GM23338 (cell line): ENCODE results near the gene PNPLA1. TPM values are rescaled to one million over a fixed set of nuclear protein-coding genes. Genes with fewer than 3 reads are reported as not detected.

Experiments
- ATAC-seq: fragments of 200-7000 bp; cut with Tn5 transposase; 3 replicates; pipeline ENCODE4 v1.9.1; 2020
- DNase-seq: peaks from one replicate; pipeline ENCODE4 v3.0.0-alpha.2; 2015; ENCODE audit warnings: low spot score
- H2AFZ ChIP-seq: fragments of 200-600 bp; sonication (generic); 2 replicates; pipeline ENCODE4 v1.8.0; 2016; ENCODE audit warnings: antibody characterized with exemption, mild to moderate bottlenecking, moderate library complexity
- H3F3A ChIP-seq: fragments of 200-600 bp; sonication (generic); replicated peaks from 2 replicates; pipeline ENCODE4 v1.8.0; 2017; ENCODE audit warnings: antibody characterized with exemption, mixed run types, low read depth
- H3K27ac ChIP-seq: fragments of 200-600 bp; sonication (generic); 2 replicates; pipeline ENCODE4 v1.6.1; 2016; ENCODE audit warnings: low read depth
- H3K27me3 ChIP-seq: fragments of 200-600 bp; sonication (generic); 2 replicates; pipeline ENCODE4 v1.8.0; 2016; ENCODE audit warnings: mild to moderate bottlenecking, mixed run types, moderate library complexity; ENCODE audit not compliant: insufficient read depth
- H3K36me3 ChIP-seq: fragments of 200-600 bp; sonication (generic); 2 replicates; pipeline ENCODE4 v1.8.0; 2016; ENCODE audit warnings: mild to moderate bottlenecking; ENCODE audit not compliant: insufficient read depth
- H3K4me1 ChIP-seq: fragments of 200-600 bp; sonication (generic); 2 replicates; pipeline ENCODE4 v1.8.0; 2016; ENCODE audit warnings: mild to moderate bottlenecking, moderate library complexity; ENCODE audit not compliant: insufficient read depth
- H3K4me2 ChIP-seq: fragments of 200-600 bp; sonication (generic); 2 replicates; pipeline ENCODE4 v1.7.1; 2017; ENCODE audit warnings: mixed run types
- H3K4me3 ChIP-seq: fragments of 200-600 bp; sonication (generic); 2 replicates; pipeline ENCODE4 v1.6.1; 2016; ENCODE audit warnings: mixed run types
- H3K79me2 ChIP-seq: fragments of 200-600 bp; sonication (generic); replicated peaks from 2 replicates; pipeline ENCODE4 v1.8.0; 2017; ENCODE audit warnings: mild to moderate bottlenecking; ENCODE audit not compliant: insufficient read depth
- H3K9me2 ChIP-seq: fragments of 200-600 bp; sonication (generic); 2 replicates; pipeline ENCODE4 v1.8.0; 2017; ENCODE audit not compliant: insufficient read depth
- H4K20me1 ChIP-seq: fragments of 200-600 bp; sonication (generic); replicated peaks from 2 replicates; pipeline ENCODE4 v1.8.0; 2017; ENCODE audit warnings: mild to moderate bottlenecking; ENCODE audit not compliant: insufficient read depth
- H3K27ac Mint-ChIP-seq: 2 replicates; pipeline ENCODE4 v1.8.0; 2020; ENCODE audit warnings: inconsistent platforms, mild to moderate bottlenecking, moderate library complexity, mixed read lengths
- H3K27me3 Mint-ChIP-seq: 3 replicates; pipeline ENCODE4 v1.8.0; 2022; ENCODE audit warnings: low read depth, mild to moderate bottlenecking, moderate library complexity, mixed read lengths, inconsistent platforms; ENCODE audit not compliant: insufficient read depth, poor library complexity
- H3K36me3 Mint-ChIP-seq: 3 replicates; pipeline ENCODE4 v1.8.0; 2021; ENCODE audit warnings: low read depth, mild to moderate bottlenecking, inconsistent platforms, moderate library complexity, mixed read lengths
- H3K4me1 Mint-ChIP-seq: 3 replicates; pipeline ENCODE4 v1.8.0; 2020; ENCODE audit warnings: mild to moderate bottlenecking, inconsistent platforms, mixed read lengths
- H3K4me3 Mint-ChIP-seq: 3 replicates; pipeline ENCODE4 v1.8.0; 2021; ENCODE audit warnings: moderate library complexity, mild to moderate bottlenecking, inconsistent platforms, mixed read lengths
- H3K9me3 Mint-ChIP-seq: 3 replicates; pipeline ENCODE4 v1.8.0; 2020; ENCODE audit warnings: moderate library complexity, mild to moderate bottlenecking, inconsistent platforms, mixed read lengths
- CREB1 ChIP-seq: fragments of 250-450 bp; sonication (Bioruptor Pico); IDR thresholded peaks from 2 replicates; pipeline ENCODE4 v1.5.0; 2020; ENCODE audit warnings: low read depth, mild to moderate bottlenecking, moderate library complexity
- EZH2 ChIP-seq: fragments of 200-600 bp; sonication (generic); IDR thresholded peaks from one replicate; pipeline ENCODE4 v1.8.0; 2017; ENCODE audit warnings: antibody characterized with exemption, mild to moderate bottlenecking, low read depth; ENCODE audit not compliant: unreplicated experiment
- JUNB ChIP-seq: IDR thresholded peaks from one replicate; pipeline ENCODE4 v1.6.1; 2016; ENCODE audit warnings: antibody characterized with exemption; ENCODE audit not compliant: unreplicated experiment
- NANOG ChIP-seq: IDR thresholded peaks from 2 replicates; pipeline ENCODE4 v1.6.1; 2016; ENCODE audit warnings: antibody characterized with exemption, borderline replicate concordance
- POLR2AphosphoS5 ChIP-seq: IDR thresholded peaks from 2 replicates; pipeline ENCODE4 v1.6.1; 2016; ENCODE audit warnings: antibody characterized with exemption, low read depth
- REST ChIP-seq: IDR thresholded peaks from one replicate; pipeline ENCODE4 v1.6.1; 2018; ENCODE audit warnings: antibody characterized with exemption; ENCODE audit not compliant: unreplicated experiment
- STAT1 ChIP-seq: IDR thresholded peaks from one replicate; pipeline ENCODE4 v1.6.1; 2016; ENCODE audit warnings: antibody characterized with exemption; ENCODE audit not compliant: unreplicated experiment
- ZNF331 ChIP-seq: fragments of 250-450 bp; sonication (Bioruptor Pico); IDR thresholded peaks from 2 replicates; pipeline ENCODE4 v1.5.0; 2020; ENCODE audit warnings: low read depth, mild to moderate bottlenecking, moderate library complexity
- polyA plus RNA-seq: library from polyadenylated mRNA; unstranded; fragments of >200 nt; fragmentation: Nextera tagmentation; extraction: Ambion mirVana; gene quantifications from 2 replicates; pipeline ENCODE4 v1.2.1, GENCODE V29; 2016
- total RNA-seq: library from RNA; depleted of rRNA; stranded (reverse); fragments of >200 nt; shearing (Covaris generic); gene quantifications from 2 replicates; pipeline ENCODE4 v1.2.3, GENCODE V29; 2014
- TF ChIP-seq, protein P1 (sequence below), 2 experiments: fragments of 200-600 bp in 1 of 2; sonication (generic) in 1 of 2; conservative IDR thresholded peaks; 2 replicates each; pipeline versions ENCODE4 v1.5.1 to v1.6.1; 2016 to 2017; ENCODE audit warnings: antibody characterized with exemption in 2 of 2, low read depth in 2 of 2, mild to moderate bottlenecking in 2 of 2, moderate library complexity in 1 of 2

Gene PNPLA1
- total and polyA plus RNA-seq, 2 experiments from 2014 or later, result not detected

- TF ChIP-seq ZNF331 (CRISPR knock-in tag), result no peak
- no peak for TF ChIP-seq EZH2
These were observed at the start of gene PNPLA1 (continued) for GRCh38 chr6:36269834-36270705.

DNA sequence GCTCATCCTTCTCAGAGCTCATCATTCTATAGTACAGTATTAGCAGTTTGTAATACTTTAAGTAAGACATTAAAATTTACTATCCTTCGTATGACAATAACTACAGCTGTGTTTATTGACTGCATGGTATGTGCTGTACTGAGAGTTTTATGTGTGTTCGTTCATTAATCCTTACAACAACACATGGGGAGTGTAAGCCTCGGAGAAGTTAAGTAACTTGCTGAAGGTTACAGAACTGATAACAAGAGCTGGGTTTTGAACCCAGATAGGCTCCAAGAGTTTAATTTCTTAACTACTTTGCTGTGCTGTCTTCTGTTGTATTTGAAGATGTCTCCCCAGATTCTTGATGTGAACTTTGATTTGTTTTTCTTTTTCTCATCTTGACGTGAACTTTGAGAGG is 49.6 kb upstream of the PNPLA1 start:
- no peaks in the 10 kb centered on the region for H3K9me3 Mint-ChIP-seq
- H3K4me1 Mint-ChIP-seq, result no peaks in the 10 kb centered on the region
- Histone ChIP-seq H3F3A (no peaks in the 10 kb centered on the region; the same call in 1 of the 2 replicates), H2AFZ (no peak overlapping the region), H3K27ac (no peak overlapping the region), H4K20me1 (peaks cover 13% of the 10 kb centered on the region), H3K4me2 (no peak overlapping the region), H3K27me3 (no peaks in the 10 kb centered on the region), H3K79me2 (no peaks in the 10 kb centered on the region), H3K4me1 (no peaks in the 10 kb centered on the region), H3K9me2 (no peaks in the 10 kb centered on the region), H3K4me3 (no peak overlapping the region), H3K36me3 (peaks cover 51% of the 10 kb centered on the region)
- no peaks in the 10 kb centered on the region for H3K27me3 Mint-ChIP-seq
- TF ChIP-seq POLR2AphosphoS5, result no peak
- TF ChIP-seq JUNB, result no peak
- TF ChIP-seq NANOG, result no peak
- TF ChIP-seq REST, result no peak
- TF ChIP-seq STAT1, result no peak
- TF ChIP-seq CREB1 (CRISPR knock-in tag), result no peak
- TF ChIP-seq, protein P1, sequence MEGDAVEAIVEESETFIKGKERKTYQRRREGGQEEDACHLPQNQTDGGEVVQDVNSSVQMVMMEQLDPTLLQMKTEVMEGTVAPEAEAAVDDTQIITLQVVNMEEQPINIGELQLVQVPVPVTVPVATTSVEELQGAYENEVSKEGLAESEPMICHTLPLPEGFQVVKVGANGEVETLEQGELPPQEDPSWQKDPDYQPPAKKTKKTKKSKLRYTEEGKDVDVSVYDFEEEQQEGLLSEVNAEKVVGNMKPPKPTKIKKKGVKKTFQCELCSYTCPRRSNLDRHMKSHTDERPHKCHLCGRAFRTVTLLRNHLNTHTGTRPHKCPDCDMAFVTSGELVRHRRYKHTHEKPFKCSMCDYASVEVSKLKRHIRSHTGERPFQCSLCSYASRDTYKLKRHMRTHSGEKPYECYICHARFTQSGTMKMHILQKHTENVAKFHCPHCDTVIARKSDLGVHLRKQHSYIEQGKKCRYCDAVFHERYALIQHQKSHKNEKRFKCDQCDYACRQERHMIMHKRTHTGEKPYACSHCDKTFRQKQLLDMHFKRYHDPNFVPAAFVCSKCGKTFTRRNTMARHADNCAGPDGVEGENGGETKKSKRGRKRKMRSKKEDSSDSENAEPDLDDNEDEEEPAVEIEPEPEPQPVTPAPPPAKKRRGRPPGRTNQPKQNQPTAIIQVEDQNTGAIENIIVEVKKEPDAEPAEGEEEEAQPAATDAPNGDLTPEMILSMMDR (conservative IDR thresholded peaks at IDR 0.05; ENCODE audit: low read depth in 2 of 2), result no peak
- H3K36me3 Mint-ChIP-seq, result peaks cover 65% of the 10 kb centered on the region
- no peak for ATAC-seq
- no peak overlapping the region for H3K4me3 Mint-ChIP-seq
- DNase-seq, result no peak
- no peak overlapping the region for H3K27ac Mint-ChIP-seq
